Measurements from ENCODE around the gene ATIC. TPM values are rescaled to one million over a fixed set of nuclear protein-coding genes. Genes with fewer than 3 reads are reported as not detected.

ATIC gene
- total and polyA plus RNA-seq, 4 donors = 44.3 to 180 (median 75.9) TPM

GRCh38 chr2:215280326-215280725, 31.5 kb upstream of the ATIC start:
- H3K36me3 ChIP-seq (ENCODE audit: control insufficient read depth in 4 of 4, insufficient read depth in 4 of 4, low read length in 4 of 4) = no peaks in the 10 kb centered on the region
- H3K9ac ChIP-seq (ENCODE audit: insufficient read depth in 1 of 2, low read length in 2 of 2) = no peak overlapping the region
- H3K4me1 ChIP-seq (ENCODE audit: control insufficient read depth in 5 of 5, insufficient read depth in 5 of 5, low read length in 5 of 5) = peaks cover 0 to 3% (median 0%) of the 10 kb centered on the region in 5 donors
- H3K4me3 ChIP-seq = no peak overlapping the region
- H3K9me3 ChIP-seq (ENCODE audit: control insufficient read depth in 4 of 4, insufficient read depth in 3 of 4, low read length in 3 of 4) = peaks cover 0 to 2% (median 0%) of the 10 kb centered on the region in 4 donors
- TF ChIP-seq CTCF (IDR thresholded peaks at IDR 0.05; ENCODE audit: control extremely low read depth, extremely low read depth) = no peak
- ATAC-seq (ENCODE audit: insufficient read depth, low FRiP score) (no peak), DNase-seq (no peak)
- H3K27ac ChIP-seq (ENCODE audit: low read depth in 1 of 2, low read length in 1 of 2) = no peak overlapping the region
- no peaks in the 10 kb centered on the region for H3K27me3 ChIP-seq (ENCODE audit: control insufficient read depth in 3 of 3, insufficient read depth in 3 of 3, low read length in 2 of 3)

GRCh38 chr2:215283221-215283620, 28.6 kb upstream of the ATIC start:
- no peak for TF ChIP-seq CTCF (IDR thresholded peaks at IDR 0.05; ENCODE audit: control extremely low read depth, extremely low read depth)
- 93 to 98% methylated on average over 1 of the region's 1 CpG for WGBS, 2 donors

GRCh38 chr2:215286309-215286708, 25.6 kb upstream of the ATIC start:
- 85 to 100% methylated on average over 2 of the region's 2 CpGs for WGBS, 2 donors

More at GRCh38 chr2:215283221-215283620, 28.6 kb upstream of the ATIC start:
- ATAC-seq (ENCODE audit: insufficient read depth, low FRiP score) = no peak
- Histone ChIP-seq H3K9ac (ENCODE audit: insufficient read depth in 1 of 2, low read length in 2 of 2) (no peak overlapping the region), H3K4me3 (no peak overlapping the region), H3K4me1 (ENCODE audit: control insufficient read depth in 5 of 5, insufficient read depth in 5 of 5, low read length in 5 of 5) (no peaks in the 10 kb centered on the region), H3K27ac (ENCODE audit: low read depth in 1 of 2, low read length in 1 of 2) (no peak overlapping the region), H3K9me3 (ENCODE audit: control insufficient read depth in 4 of 4, insufficient read depth in 3 of 4, low read length in 3 of 4) (peaks cover 0 to 2% (median 0%) of the 10 kb centered on the region in 4 donors), H3K27me3 (ENCODE audit: control insufficient read depth in 3 of 3, insufficient read depth in 3 of 3, low read length in 2 of 3) (no peaks in the 10 kb centered on the region), H3K36me3 (ENCODE audit: control insufficient read depth in 4 of 4, insufficient read depth in 4 of 4, low read length in 4 of 4) (no peaks in the 10 kb centered on the region)
- DNase-seq = no peak

More at GRCh38 chr2:215286309-215286708, 25.6 kb upstream of the ATIC start:
- no peak for DNase-seq
- no peaks in the 10 kb centered on the region for H3K27me3 ChIP-seq (ENCODE audit: control insufficient read depth in 3 of 3, insufficient read depth in 3 of 3, low read length in 2 of 3)
- peaks cover 0 to 4% (median 0%) of the 10 kb centered on the region in 5 donors for H3K4me1 ChIP-seq (ENCODE audit: control insufficient read depth in 5 of 5, insufficient read depth in 5 of 5, low read length in 5 of 5)
- no peak overlapping the region for H3K27ac ChIP-seq (ENCODE audit: low read depth in 1 of 2, low read length in 1 of 2)
- H3K36me3 ChIP-seq (ENCODE audit: control insufficient read depth in 4 of 4, insufficient read depth in 4 of 4, low read length in 4 of 4) = no peaks in the 10 kb centered on the region
- no peak overlapping the region for H3K9ac ChIP-seq (ENCODE audit: insufficient read depth in 1 of 2, low read length in 2 of 2)
- no peak for ATAC-seq (ENCODE audit: insufficient read depth, low FRiP score)
- TF ChIP-seq CTCF (IDR thresholded peaks at IDR 0.05; ENCODE audit: control extremely low read depth, extremely low read depth) = no peak
- peaks cover 0 to 2% (median 0%) of the 10 kb centered on the region in 4 donors for H3K9me3 ChIP-seq (ENCODE audit: control insufficient read depth in 4 of 4, insufficient read depth in 3 of 4, low read length in 3 of 4)
- H3K4me3 ChIP-seq = no peak overlapping the region
